Fibroblast of the aortic adventitia (primary cell): ENCODE data around the gene DCST2. TPM values are rescaled to one million over a fixed set of nuclear protein-coding genes. Genes with fewer than 3 reads are reported as not detected.

Source experiments
- DNase-seq: peaks from one replicate; pipeline ENCODE4 v3.0.0-alpha.2; 2010; ENCODE audit warnings: low read depth
- H3K4me3 ChIP-seq: 2 replicates; pipeline ENCODE4 v1.5.1; 2011; ENCODE audit warnings: low read depth, mild to moderate bottlenecking, control low read depth, low read length, moderate library complexity
- total RNA-seq: library from RNA; depleted of rRNA; stranded (reverse); fragments of >200 nt; gene quantifications from 2 replicates; pipeline ENCODE4 v1.2.3, GENCODE V29; 2012; ENCODE audit warnings: low replicate concordance
- TF ChIP-seq, protein P1 (sequence below): IDR thresholded peaks from 2 replicates; pipeline ENCODE4 v1.5.1; 2011; ENCODE audit warnings: mild to moderate bottlenecking, low read length, control low read depth, inconsistent platforms; ENCODE audit not compliant: insufficient read depth

Gene DCST2
- total RNA-seq, 1 donor: 0.09 TPM

DNA sequence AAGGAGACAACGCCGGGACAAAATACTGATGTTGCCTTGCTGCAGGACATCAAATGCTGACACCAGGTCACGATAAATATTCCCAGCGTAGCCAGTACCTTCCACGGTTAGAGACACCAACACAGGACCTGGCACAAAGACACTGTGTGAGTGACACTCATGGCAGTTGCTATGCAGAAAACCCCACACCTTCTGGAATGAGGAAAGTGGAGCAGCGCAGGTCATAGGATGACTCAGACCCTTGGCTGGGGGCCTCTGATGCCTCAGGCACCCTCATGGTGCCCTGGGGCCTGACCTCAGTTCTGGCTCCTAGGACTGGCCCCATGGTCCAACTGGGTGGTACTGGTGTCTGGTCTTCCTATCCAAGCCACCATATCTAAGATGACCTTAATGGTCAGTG, 7.0 kb downstream of the DCST2 start:
- TF ChIP-seq, protein P1, sequence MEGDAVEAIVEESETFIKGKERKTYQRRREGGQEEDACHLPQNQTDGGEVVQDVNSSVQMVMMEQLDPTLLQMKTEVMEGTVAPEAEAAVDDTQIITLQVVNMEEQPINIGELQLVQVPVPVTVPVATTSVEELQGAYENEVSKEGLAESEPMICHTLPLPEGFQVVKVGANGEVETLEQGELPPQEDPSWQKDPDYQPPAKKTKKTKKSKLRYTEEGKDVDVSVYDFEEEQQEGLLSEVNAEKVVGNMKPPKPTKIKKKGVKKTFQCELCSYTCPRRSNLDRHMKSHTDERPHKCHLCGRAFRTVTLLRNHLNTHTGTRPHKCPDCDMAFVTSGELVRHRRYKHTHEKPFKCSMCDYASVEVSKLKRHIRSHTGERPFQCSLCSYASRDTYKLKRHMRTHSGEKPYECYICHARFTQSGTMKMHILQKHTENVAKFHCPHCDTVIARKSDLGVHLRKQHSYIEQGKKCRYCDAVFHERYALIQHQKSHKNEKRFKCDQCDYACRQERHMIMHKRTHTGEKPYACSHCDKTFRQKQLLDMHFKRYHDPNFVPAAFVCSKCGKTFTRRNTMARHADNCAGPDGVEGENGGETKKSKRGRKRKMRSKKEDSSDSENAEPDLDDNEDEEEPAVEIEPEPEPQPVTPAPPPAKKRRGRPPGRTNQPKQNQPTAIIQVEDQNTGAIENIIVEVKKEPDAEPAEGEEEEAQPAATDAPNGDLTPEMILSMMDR: no peak
- no peak overlapping the region for H3K4me3 ChIP-seq
- DNase-seq: no peak

DNA sequence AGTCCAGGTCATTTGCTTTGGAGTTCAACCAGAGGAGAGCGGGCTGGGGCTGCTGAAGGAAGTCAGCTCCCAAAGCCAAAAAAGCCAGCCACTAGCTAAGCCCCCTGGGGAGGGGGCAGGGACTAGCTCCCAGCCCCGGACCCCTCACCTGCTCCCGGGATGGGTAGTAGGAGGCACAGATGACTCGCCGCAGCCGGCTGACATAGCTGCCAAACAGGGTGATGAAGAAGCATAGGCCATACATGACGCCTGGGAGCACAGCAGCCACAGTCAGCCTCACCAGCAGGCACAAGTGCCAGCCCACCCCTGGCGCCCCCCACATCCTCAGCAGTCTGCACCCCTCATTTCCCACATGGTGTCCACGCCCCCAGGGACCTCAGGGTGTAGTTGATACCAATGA, 7.4 kb downstream of the DCST2 start:
- no peak overlapping the region for H3K4me3 ChIP-seq
- TF ChIP-seq, protein P1: no peak
- no peak for DNase-seq

DNA sequence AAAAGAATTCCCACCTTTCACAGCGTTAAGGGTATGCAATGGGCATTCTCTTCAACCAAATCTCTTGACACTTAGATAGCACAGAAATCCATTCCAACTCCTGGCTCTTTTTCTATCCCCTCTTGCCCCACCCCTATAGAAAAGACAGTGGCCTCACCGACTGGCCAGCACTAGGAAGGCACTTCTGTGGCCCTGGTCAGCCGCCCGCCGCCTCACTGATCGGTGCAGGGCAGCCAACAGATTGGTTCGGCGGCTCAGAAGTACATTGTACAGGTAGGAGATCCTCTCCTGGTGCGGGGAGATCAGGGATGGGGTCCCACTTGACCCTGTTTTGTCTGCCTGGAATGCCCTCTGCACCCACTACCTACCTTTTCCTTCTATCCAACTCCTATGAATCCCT, 9.3 kb downstream of the DCST2 start:
- TF ChIP-seq, protein P1: no peak
- DNase-seq: no peak
- no peak overlapping the region for H3K4me3 ChIP-seq

DNA sequence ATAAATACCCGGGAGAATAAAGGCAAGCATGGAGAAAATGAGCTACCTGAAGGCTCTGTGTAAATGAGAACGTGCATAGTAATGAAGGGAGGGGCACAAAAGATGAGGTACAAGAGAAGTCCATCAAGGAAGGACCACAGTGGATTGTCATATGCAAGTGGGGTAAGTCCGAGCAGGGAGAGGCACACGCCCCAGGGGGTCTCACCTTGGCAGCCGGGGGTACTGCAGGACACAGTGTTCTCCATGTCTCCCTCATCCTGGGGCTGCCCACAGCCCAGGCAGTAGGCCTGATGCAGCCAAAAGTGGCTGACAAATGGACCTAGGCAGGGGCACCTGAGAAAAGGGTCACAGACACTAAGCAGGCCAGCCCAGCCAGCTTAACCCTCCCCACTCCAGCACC, 10.0 kb downstream of the DCST2 start:
- H3K4me3 ChIP-seq: no peak overlapping the region
- TF ChIP-seq, protein P1: no peak
- no peak for DNase-seq

DNA sequence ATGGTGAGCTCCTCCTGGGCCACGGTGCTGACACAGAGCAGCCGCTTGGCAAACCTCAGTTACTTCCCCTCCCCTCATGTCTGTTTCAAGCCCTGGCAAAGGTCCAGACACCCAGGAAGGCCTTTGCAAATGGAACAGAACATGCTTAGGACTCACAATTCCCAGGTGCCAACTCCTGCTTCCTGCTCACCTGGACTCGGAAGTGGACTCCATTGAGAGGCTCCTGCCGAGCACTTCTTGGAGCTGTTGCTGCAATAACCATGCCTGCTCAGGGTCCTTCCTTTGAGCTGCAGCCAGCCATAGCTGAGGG, 10.7 kb downstream of the DCST2 start:
- H3K4me3 ChIP-seq: no peak overlapping the region
- no peak for DNase-seq
- TF ChIP-seq, protein P1: no peak

DNA sequence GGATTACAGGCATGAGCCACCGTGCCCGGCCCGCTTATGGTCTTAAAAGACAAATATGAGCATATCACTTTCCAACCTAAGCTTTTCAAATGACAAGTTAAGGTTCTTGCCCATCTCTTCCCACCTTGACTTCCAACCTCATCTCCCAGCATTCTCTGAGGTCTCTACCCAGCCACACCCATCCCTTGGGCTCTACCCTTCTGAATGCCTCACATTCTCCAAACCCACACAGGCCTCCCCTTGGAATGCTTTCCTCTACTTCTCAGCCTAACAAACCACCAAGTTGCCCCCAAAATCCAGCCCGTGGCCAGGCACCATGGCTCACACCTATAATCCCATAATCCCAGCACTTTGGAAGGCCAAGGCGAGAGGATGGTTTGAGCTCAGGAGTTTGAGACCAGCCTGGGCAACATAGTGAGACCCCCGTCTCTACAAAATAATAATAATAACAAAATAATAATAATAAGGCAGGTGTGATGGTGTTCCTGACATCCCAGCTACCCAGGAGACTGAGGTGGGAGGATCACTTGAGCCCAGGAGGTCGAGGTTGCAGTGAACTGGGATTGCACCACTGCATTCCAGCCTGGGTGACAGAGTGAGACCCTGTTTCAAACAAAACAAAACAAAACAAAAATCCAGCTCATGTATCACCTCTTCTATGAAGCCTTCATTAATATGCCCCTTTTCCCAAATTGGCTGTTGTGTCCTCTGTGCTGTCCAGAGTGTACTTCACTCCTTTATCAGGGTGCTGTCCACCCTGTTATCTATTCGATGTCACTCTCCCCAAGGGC, 11.2 kb downstream of the DCST2 start:
- no peak overlapping the region for H3K4me3 ChIP-seq
- TF ChIP-seq, protein P1: no peak
- no peak for DNase-seq
